Omental fat pad (tissue), 4 donors: ENCODE measurements around the gene TSC1. TPM values are rescaled to one million over a fixed set of nuclear protein-coding genes. Genes with fewer than 3 reads are reported as not detected.
"Not testable (repeated sequence)": the region's sequence is repeated elsewhere in the genome, so short reads cannot be mapped to it uniquely, and the experiment has no call there.

ENCODE experiments used
- ATAC-seq: fragments of 150-250 bp; one replicate; pipeline ENCODE4 v1.9.1; 2016; ENCODE audit warnings: mild to moderate bottlenecking, moderate library complexity; ENCODE audit not compliant: low FRiP score
- DNase-seq: peaks from one replicate; pipeline ENCODE4 v3.0.0-alpha.2; 2019; ENCODE audit warnings: low spot score
- CTCF ChIP-seq, 3 donors: fragments of 450-650 bp; IDR thresholded peaks; one replicate each; pipeline ENCODE4 v1.5.1; 2016 to 2017; ENCODE audit warnings: antibody characterized with exemption in 3 of 3, mild to moderate bottlenecking in 3 of 3, moderate library complexity in 2 of 3
- total RNA-seq, 4 donors: library from RNA; depleted of rRNA; stranded (reverse); fragments of >200 nt; gene quantifications; one replicate each; pipeline ENCODE4 v1.1.0, GENCODE V29; 2016

Gene TSC1
- 10 to 100 TPM; 40.7 to 68.4 (median 46.5) TPM for total RNA-seq

- DNase-seq (peak; percentile 88), ATAC-seq (peak; percentile 94)
- no peak for TF ChIP-seq CTCF (IDR thresholded peaks at IDR 0.05)
Observed at GRCh38 chr9:132944294-132945185, at the start of gene TSC1. Gene TSC1, minus strand, starts transcription at chr9:132944616. Its CDS starts 15,744 bp downstream, at chr9:132928872.

GRCh38 chr9:132993511-132993939 is 49.1 kb upstream of the TSC1 start:
- TF ChIP-seq CTCF (IDR thresholded peaks at IDR 0.05), result no peak
- DNase-seq, result no peak
- no peak for ATAC-seq

GRCh38 chr9:132991351-132992300 is 47.2 kb upstream of the TSC1 start:
- TF ChIP-seq CTCF (IDR thresholded peaks at IDR 0.05), result no peak
- no peak for DNase-seq
- ATAC-seq, result no peak

- no peak for DNase-seq
- ATAC-seq, result no peak
- TF ChIP-seq CTCF (IDR thresholded peaks at IDR 0.05), result no peak
Observed at GRCh38 chr9:132990781-132991180, 46.4 kb upstream of the TSC1 start.

- DNase-seq, ATAC-seq: not testable (repeated sequence)
Observed at GRCh38 chr9:132989998-132990557, 45.7 kb upstream of the TSC1 start.

- DNase-seq (no peak), ATAC-seq (no peak)
- TF ChIP-seq CTCF (IDR thresholded peaks at IDR 0.05), result no peak
Observed at GRCh38 chr9:132989414-132989996, 45.1 kb upstream of the TSC1 start.

- ATAC-seq (no peak), DNase-seq (no peak)
- no peak for TF ChIP-seq CTCF (IDR thresholded peaks at IDR 0.05)
Observed at GRCh38 chr9:132989014-132989310, 44.5 kb upstream of the TSC1 start.
